Measurements from ENCODE around the gene PSORS1C2. TPM values are rescaled to one million over a fixed set of nuclear protein-coding genes. Genes with fewer than 3 reads are reported as not detected.

Gene PSORS1C2
- total RNA-seq, 1 donor from 2014 or later: not detected

- H3K4me3 ChIP-seq (ENCODE audit: low read depth, low read length): no peak overlapping the region
- TF ChIP-seq CTCF (conservative IDR thresholded peaks at IDR 0.05; ENCODE audit: low read depth, low read length): no peak
- no peak for DNase-seq (ENCODE audit: low read depth)
These were observed 44.4 kb downstream of the PSORS1C2 start for GRCh38 chr6:31094389-31094881.

GRCh38 chr6:31092769-31093505, 45.9 kb downstream of the PSORS1C2 start:
- DNase-seq (ENCODE audit: low read depth): no peak
- no peak overlapping the region for H3K4me3 ChIP-seq (ENCODE audit: low read depth, low read length)
- no peak for TF ChIP-seq CTCF (conservative IDR thresholded peaks at IDR 0.05; ENCODE audit: low read depth, low read length)

GRCh38 chr6:31092238-31092637, 46.6 kb downstream of the PSORS1C2 start:
- TF ChIP-seq CTCF (conservative IDR thresholded peaks at IDR 0.05; ENCODE audit: low read depth, low read length): no peak
- no peak for DNase-seq (ENCODE audit: low read depth)
- H3K4me3 ChIP-seq (ENCODE audit: low read depth, low read length): no peak overlapping the region

GRCh38 chr6:31091680-31092079, 47.2 kb downstream of the PSORS1C2 start:
- no peak for DNase-seq (ENCODE audit: low read depth)
- no peak for TF ChIP-seq CTCF (conservative IDR thresholded peaks at IDR 0.05; ENCODE audit: low read depth, low read length)
- no peak overlapping the region for H3K4me3 ChIP-seq (ENCODE audit: low read depth, low read length)

- DNase-seq (ENCODE audit: low read depth): no peak
These were observed 47.9 kb downstream of the PSORS1C2 start for GRCh38 chr6:31090973-31091364.

GRCh38 chr6:31090275-31090972, 48.4 kb downstream of the PSORS1C2 start:
- TF ChIP-seq CTCF (conservative IDR thresholded peaks at IDR 0.05; ENCODE audit: low read depth, low read length): no peak
- no peak overlapping the region for H3K4me3 ChIP-seq (ENCODE audit: low read depth, low read length)

More at GRCh38 chr6:31090973-31091364, 47.9 kb downstream of the PSORS1C2 start:
- H3K4me3 ChIP-seq (ENCODE audit: low read depth, low read length): no peak overlapping the region
- TF ChIP-seq CTCF (conservative IDR thresholded peaks at IDR 0.05; ENCODE audit: low read depth, low read length): no peak

More at GRCh38 chr6:31090275-31090972, 48.4 kb downstream of the PSORS1C2 start:
- no peak for DNase-seq (ENCODE audit: low read depth)

Other genes starting within 250 kb of the PSORS1C2 start
- 15.0 and 19.1 TPM in 2 replicates for gene GTF2H4, start 230.9 kb downstream of the PSORS1C2 start, total RNA-seq
- 28.1 and 48.5 TPM in 2 replicates for gene VARS2, start 224.8 kb downstream of the PSORS1C2 start, total RNA-seq
- gene SFTA2, start 206.9 kb downstream of the PSORS1C2 start, total RNA-seq: 8.2 and 8.7 TPM in 2 replicates
- under 0.01 and 0.07 TPM in 2 replicates for gene MUCL3, start 198.1 kb downstream of the PSORS1C2 start, total RNA-seq
- not detected in 2 replicates for gene MUC21, start 155.3 kb downstream of the PSORS1C2 start, total RNA-seq
- 0.06 TPM in 1 of 2 replicates, not detected in the other for gene MUC22, start 128.6 kb downstream of the PSORS1C2 start, total RNA-seq
- gene C6orf15, start 26.5 kb downstream of the PSORS1C2 start, total RNA-seq: 0.29 and 0.43 TPM in 2 replicates
- gene PSORS1C1, start 24.3 kb downstream of the PSORS1C2 start, total RNA-seq: 1.1 and 2.8 TPM in 2 replicates
- gene CDSN, start 18.6 kb downstream of the PSORS1C2 start, total RNA-seq: not detected in 2 replicates
- gene CCHCR1, start 18.7 kb upstream of the PSORS1C2 start, total RNA-seq: 23.2 and 28.2 TPM in 2 replicates
- 34.1 and 47.5 TPM in 2 replicates for gene TCF19, start 19.5 kb upstream of the PSORS1C2 start, total RNA-seq
- 2.1 and 5.1 TPM in 2 replicates for gene POU5F1, start 31.6 kb upstream of the PSORS1C2 start, total RNA-seq
- gene HLA-C, start 133.0 kb upstream of the PSORS1C2 start, total RNA-seq: 174 and 314 TPM in 2 replicates
- 41.2 and 225 TPM in 2 replicates for gene HLA-B, start 218.1 kb upstream of the PSORS1C2 start, total RNA-seq

All from epithelial cell of proximal tubule (primary cell).